NCI-H1092 (cell line): Measurements from ENCODE around the gene C1orf198.
"Not testable (repeated sequence)": the region's sequence is repeated elsewhere in the genome, so short reads cannot be mapped to it uniquely, and the experiment has no call there.

Experiments
- DNase-seq: peaks from one replicate; lab custom pipeline; 2025; lab: John Stamatoyannopoulos, UW

Gene C1orf198

DNA sequence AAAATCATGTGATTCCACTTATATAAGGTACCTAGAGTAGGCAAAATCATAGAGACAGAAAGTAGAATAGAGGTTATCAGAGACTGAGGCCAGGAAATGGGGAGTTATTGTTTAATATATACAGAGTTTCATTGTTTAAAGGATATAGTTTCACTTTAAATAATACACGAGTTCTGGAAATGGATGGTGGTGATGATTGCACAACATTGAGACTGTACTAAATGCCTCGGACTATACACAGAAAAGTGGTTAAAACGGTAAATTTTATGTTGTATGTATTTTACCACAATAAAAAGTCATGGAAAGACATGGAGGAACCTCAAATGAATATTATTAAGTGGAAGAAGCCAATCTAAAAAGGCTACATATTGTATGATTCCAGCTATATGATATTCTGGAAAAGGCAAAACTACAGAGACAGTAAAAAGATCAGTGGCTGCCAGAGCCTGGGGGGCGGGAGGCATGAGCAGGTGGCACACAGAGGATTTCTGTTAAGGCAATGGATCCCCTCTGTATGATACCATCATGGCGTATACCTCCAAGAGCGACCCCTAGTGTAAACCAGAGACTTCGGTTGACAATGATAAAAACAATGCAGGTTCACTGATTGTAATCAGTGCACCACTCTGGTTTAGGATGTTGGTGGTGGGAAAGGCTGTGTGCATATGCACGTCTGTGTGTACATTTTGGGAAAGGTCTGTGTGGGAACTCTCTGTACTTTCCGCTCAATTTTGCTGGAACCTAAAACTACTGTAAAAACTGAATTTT is 7.5 kb downstream of the C1orf198 start:
- DNase-seq: no peak

DNA sequence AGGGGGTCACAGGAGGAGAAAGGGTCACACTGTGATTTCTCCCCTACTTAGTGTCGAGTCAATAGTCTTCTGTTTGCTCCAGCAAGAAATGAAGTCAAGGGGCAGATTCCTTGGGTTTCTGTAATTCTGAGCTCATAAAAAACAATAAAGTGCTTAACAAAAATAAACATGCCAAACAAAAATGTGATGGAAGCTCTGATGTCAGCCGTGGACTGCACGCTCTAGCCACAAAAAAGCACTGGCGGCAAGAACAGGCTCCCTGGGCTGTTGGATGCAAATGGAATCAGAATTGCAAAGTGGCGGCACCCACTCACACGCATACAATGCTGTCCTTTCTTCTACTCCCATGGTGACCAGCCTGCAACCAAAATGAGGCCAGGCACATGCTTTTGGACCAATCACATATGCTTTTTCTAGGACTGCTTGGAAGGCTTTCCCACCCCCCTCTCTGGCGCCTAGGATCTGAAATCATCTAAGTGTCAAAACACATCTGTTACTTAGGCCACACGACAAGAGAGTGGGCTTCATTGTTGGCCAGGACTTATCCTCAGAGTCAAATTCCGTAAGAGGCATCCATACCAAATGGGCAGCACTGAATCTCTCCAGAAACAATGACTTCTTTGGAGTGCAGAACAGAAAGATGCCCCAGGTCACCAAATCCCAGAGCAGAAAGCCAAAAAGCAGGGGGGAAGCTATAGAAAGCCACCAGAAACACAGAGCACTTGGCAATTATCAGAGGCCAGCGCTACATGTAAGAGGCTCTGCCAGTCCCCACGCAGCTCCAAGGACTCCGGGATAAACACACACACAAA is 9.2 kb downstream of the C1orf198 start:
- DNase-seq: no peak

DNA sequence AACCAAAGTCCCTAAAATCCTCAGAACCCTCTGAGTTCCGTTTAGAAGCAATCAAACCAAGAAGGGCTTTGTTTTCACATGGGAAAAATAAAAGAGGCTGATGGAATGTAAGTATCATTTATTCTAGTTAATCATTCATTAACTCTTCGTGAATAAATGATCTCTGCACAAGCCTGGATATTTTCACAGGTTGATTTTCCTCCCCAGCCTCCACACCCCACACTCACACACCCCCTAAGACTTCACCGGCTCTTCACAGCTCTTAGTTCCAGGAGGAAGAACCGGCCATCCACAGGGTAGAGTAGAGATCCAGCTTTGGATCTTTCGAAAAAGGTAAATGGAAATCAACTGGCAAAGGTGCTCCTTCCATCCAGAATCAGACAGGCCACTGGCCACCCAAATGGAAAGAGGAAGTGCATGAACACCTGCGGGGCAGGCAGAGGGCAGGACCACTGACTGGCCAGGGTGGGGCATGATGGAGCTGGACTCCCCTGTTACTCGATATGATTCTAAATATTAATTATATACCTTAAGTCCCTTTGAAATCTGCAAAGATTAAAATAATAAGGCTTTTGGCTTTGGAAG is 10.0 kb downstream of the C1orf198 start:
- no peak for DNase-seq

GRCh38 chr1:230857822-230858221 is 10.5 kb downstream of the C1orf198 start:
- DNase-seq: no peak

GRCh38 chr1:230857077-230857476 is 11.2 kb downstream of the C1orf198 start:
- no peak for DNase-seq

GRCh38 chr1:230855886-230856285 is 12.4 kb downstream of the C1orf198 start:
- DNase-seq: no peak

DNA sequence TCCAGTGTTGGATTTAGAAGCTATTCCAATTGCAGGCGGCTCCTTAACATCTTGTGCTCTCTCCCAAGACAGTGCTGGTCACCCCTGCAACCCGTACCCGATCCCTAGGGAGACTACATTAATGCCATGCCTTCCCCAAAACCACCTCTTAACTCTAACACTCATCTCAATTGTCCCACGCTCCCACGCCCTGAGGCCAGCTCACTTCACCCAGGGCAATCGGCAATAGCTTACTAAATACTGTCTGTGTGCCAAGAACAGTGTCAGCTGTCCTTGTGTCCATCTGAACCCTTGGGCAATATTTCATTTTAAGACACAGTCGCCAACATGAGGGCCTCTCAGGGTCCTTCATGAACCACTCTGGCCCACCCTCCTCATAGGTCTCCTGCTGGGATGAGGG is 13.9 kb downstream of the C1orf198 start:
- DNase-seq: no peak

GRCh38 chr1:230853731-230854130 is 14.6 kb downstream of the C1orf198 start:
- no peak for DNase-seq

DNA sequence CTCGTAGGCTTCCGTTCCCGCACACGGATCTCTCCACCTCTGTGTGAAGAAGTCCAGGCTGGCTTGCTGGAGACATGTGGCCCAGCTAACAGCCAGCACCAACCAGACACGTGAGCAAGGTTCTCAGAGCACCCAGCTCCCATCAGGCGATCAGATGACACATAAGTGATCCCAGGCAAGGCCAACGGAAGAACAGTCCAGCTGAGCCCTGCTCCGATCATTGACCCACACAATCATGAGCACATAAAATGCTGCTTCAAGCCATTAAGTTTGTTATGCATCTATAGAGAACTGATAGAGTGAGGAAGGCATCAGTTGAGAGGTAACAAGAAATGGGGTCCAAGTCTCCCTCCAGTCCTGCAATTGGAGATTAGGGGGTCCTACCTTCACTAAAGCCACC is 15.4 kb downstream of the C1orf198 start:
- no peak for DNase-seq

DNA sequence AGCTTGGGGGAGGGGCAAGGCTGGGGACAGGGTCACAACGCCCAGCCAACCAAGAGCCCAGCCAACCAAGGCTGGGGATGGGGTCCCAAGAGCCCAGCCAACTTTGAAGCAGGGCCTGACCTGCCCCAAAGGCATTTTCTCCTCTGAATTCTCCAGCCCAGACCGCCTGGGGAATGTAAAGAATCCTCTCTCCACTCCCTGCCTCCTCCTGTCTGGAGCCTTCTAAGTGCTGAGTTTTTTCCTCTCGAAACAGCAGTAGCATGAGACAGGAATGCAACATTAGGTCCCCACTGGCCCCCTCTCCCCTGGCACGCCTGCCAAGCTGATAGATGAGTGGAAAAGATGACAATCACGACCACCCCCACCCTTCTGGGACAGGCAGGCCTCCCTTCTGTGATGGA is 17.0 kb downstream of the C1orf198 start:
- DNase-seq: no peak

DNA sequence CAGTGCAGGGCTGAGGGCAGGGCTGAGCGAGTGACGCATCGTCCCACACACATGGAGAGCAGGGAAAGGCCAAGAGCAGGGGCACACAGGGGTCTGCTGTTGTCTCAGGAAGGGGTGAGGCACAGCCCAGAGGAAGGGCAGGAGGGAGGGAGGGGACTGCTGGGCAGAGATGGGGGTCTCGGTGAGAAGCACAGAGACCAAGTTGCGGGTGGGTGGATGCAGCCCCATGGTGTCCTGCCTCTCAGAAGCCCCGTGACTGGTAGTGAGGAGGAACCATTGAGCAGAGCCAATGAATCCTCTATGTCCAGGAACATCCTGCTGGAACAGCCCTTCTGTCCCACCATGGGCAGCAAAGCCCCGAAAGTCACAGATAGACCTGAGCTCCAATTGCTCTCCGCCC is 17.8 kb downstream of the C1orf198 start:
- DNase-seq: no peak

GRCh38 chr1:230849451-230850224 is 18.7 kb downstream of the C1orf198 start:
- DNase-seq: no peak

GRCh38 chr1:230848235-230848634 is 20.1 kb downstream of the C1orf198 start:
- DNase-seq: no peak

DNA sequence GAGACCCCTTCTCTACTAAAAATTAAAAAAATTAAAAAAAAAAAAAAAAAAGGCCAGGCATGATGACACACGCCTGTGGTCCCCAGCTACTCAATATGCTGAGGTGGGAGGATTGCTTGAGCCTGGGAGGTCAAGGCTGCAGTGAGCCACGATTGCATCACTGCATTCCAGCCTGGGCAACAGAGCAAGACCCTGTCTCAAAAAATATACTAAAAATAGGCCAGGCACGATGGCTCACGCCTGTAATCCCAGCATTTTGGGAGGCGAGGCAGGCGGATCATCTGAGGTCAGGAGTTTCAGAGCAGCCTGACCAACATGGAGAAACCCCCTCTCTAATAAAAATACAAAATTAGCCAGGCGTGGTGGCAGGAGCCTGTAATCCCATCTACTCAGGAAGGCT is 23.1 kb downstream of the C1orf198 start:
- DNase-seq: not testable (repeated sequence)

DNA sequence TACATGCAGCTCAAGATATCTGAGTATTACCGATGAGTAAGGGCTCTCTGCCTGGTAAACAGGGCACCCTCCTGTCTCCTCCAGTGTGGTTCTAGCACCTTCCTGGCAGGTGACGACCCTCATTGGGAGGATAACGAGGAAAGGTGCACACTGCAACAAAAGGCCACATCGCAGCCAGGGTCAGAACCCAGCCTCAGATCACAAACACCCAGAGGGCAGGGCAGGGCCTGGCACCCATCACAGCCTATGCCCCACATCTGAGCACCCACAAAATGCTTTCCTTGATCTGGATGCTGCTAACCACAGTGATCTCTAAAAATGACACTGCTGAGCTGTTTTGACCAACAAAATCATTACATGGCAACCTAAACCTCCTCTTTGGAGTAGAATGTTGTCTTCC is 23.8 kb downstream of the C1orf198 start:
- DNase-seq: no peak

- DNase-seq: no peak
These were observed 24.6 kb downstream of the C1orf198 start for GRCh38 chr1:230843503-230844309.

DNA sequence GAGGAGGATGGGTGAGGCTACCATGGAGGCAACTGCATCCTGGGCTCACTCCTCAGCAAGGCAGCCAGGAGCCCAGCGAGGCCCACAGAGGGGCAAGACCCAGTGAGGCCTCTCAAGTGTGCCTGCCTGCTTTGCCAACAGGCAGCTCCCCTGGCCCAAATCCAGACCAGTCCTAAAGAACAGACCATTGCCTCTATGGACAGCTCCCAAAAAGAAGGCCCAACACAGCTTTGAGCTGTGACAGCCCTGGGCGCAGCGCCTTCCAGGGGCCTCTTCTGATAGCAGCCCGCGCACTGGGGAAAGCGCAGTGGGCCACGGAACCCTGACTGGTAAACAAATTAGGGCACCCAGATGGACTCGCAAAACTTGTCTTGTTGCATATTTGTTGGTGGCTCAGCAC is 25.5 kb downstream of the C1orf198 start:
- no peak for DNase-seq

GRCh38 chr1:230839173-230839572 is 29.1 kb downstream of the C1orf198 start:
- DNase-seq: no peak

- no peak for DNase-seq
These were observed 31.5 kb downstream of the C1orf198 start for GRCh38 chr1:230836793-230837192.

- no peak for DNase-seq
These were observed 32.0 kb downstream of the C1orf198 start for GRCh38 chr1:230836347-230836746.

- no peak for DNase-seq
These were observed 34.0 kb downstream of the C1orf198 start for GRCh38 chr1:230834292-230834691.
